ENCODE results near the gene RXRA. TPM values are rescaled to one million over a fixed set of nuclear protein-coding genes. Genes with fewer than 3 reads are reported as not detected.

Gene RXRA
- total RNA-seq, 6 experiments from 2014 or later = 105 to 165 (median 131) TPM

- intact Hi-C loops (cut with DNase I) = no loop called here
- Histone ChIP-seq H3K27ac (peak overlapping the region in 2 of 3 donors; percentile 74 to 81), H3K4me3 (no peak overlapping the region), H3K9me3 (no peaks in the 10 kb centered on the region), H3K4me1 (peaks cover 0 to 38% (median 16%) of the 10 kb centered on the region in 4 donors), H3K27me3 (no peaks in the 10 kb centered on the region), H3K36me3 (no peaks in the 10 kb centered on the region)
- ATAC-seq (no peak), DNase-seq (no peak)
- TF ChIP-seq POLR2A (IDR thresholded peaks at IDR 0.05) = no peak
- no peak for TF ChIP-seq CTCF (IDR thresholded peaks at IDR 0.05)
- 60% methylated on average over 2 of the region's 15 CpGs for WGBS (ENCODE audit: insufficient coverage, low coverage, low lambda C conversion rate, missing lambda C conversion rate)
These were observed 40.9 kb upstream of the RXRA start for GRCh38 chr9:134285215-134285845.

- no peaks in the 10 kb centered on the region for H3K9me3 ChIP-seq
- H3K4me1 ChIP-seq = peaks cover 0 to 50% (median 22%) of the 10 kb centered on the region in 4 donors
- TF ChIP-seq POLR2A (IDR thresholded peaks at IDR 0.05) (no peak), CTCF (IDR thresholded peaks at IDR 0.05) (peak; percentile 17 to 45 (median 21))
- H3K36me3 ChIP-seq = no peaks in the 10 kb centered on the region
- DNase-seq = peak in 2 of 3 donors; percentile 78 to 83
- H3K27me3 ChIP-seq = no peaks in the 10 kb centered on the region
- 68% methylated on average over 16 of the region's 27 CpGs for WGBS (ENCODE audit: insufficient coverage, low coverage, low lambda C conversion rate, missing lambda C conversion rate)
- ATAC-seq = peak; percentile 50 to 57 (median 53)
- intact Hi-C loops (cut with DNase I) = no loop called here
- H3K4me3 ChIP-seq = no peak overlapping the region
- peak overlapping the region in 2 of 3 donors; percentile 74 to 87 for H3K27ac ChIP-seq
These were observed 39.6 kb upstream of the RXRA start for GRCh38 chr9:134286471-134287245.

- DNase-seq = peak in 2 of 3 donors; percentile 14 to 46
- peaks cover 0 to 49% (median 22%) of the 10 kb centered on the region in 4 donors for H3K4me1 ChIP-seq
- H3K4me3 ChIP-seq = no peak overlapping the region
- no peaks in the 10 kb centered on the region for H3K36me3 ChIP-seq
- no peaks in the 10 kb centered on the region for H3K9me3 ChIP-seq
- no peaks in the 10 kb centered on the region for H3K27me3 ChIP-seq
- no peak overlapping the region for H3K27ac ChIP-seq
- intact Hi-C loops (cut with DNase I) = no loop called here
- ATAC-seq = no peak
- TF ChIP-seq POLR2A (IDR thresholded peaks at IDR 0.05) (no peak), CTCF (IDR thresholded peaks at IDR 0.05) (no peak)
- 58% methylated on average over 9 of the region's 35 CpGs for WGBS (ENCODE audit: insufficient coverage, low coverage, low lambda C conversion rate, missing lambda C conversion rate)
These were observed 38.4 kb upstream of the RXRA start for GRCh38 chr9:134287591-134288491.

- ATAC-seq = no peak
- DNase-seq = peak in 2 of 3 donors; percentile 12 to 24
- H3K36me3 ChIP-seq = no peaks in the 10 kb centered on the region
- intact Hi-C loops (cut with DNase I) = no loop called here
- no peaks in the 10 kb centered on the region for H3K9me3 ChIP-seq
- peaks cover 0 to 40% (median 18%) of the 10 kb centered on the region in 4 donors for H3K4me1 ChIP-seq
- TF ChIP-seq POLR2A (IDR thresholded peaks at IDR 0.05) (no peak), CTCF (IDR thresholded peaks at IDR 0.05) (no peak)
- no peak overlapping the region for H3K4me3 ChIP-seq
- no peak overlapping the region for H3K27ac ChIP-seq
- H3K27me3 ChIP-seq = no peaks in the 10 kb centered on the region
- WGBS (ENCODE audit: insufficient coverage, low coverage, low lambda C conversion rate, missing lambda C conversion rate) = 100% methylated on average over 4 of the region's 10 CpGs
These were observed 37.5 kb upstream of the RXRA start for GRCh38 chr9:134288746-134289145.
